NCI-H524 treated with DMSO at 0.1 percent for 48 hours (cell line): ENCODE results near the gene EFNB1.

Experiments
- DNase-seq: peaks from one replicate; lab custom pipeline; 2025; lab: John Stamatoyannopoulos, UW

EFNB1 gene

DNA sequence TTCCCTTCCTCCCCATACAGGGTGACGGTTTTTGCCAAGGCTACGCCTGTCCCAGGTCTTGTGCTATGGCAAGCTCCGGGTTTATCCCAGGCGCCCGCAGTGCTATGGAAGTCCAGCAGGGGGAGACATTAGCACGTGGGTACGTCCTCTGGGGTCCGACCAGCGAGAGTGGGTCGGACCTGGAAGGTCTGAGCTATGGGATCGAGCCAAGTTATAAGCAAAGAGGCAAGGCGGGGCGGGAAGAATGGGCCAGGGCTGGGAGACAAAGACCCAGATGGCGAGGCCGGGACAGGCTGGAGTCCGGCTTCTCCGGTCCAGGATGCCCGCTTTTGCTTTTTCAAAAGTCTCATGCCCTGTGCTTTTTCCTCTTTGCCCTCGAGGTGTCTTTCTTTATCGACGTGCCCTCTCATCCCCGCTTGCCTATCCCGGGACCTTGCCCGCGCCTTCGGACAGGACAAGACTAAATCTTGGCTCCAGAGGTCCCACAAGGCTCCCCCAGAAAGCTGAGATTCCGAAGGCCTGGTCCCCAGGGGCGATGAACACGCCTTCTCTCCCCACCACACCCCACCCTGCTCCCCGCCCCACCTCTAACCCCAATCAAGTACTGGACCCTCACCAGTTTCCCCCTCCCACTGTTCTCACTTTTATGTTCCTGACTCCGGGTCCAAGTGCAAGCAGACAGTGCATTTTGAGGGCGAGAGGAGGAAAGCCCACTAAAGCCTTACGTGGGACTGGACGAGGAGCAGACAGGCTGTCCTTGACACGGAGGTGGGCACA is 785 bp upstream of the EFNB1 start:
- DNase-seq = peak; percentile 54

DNA sequence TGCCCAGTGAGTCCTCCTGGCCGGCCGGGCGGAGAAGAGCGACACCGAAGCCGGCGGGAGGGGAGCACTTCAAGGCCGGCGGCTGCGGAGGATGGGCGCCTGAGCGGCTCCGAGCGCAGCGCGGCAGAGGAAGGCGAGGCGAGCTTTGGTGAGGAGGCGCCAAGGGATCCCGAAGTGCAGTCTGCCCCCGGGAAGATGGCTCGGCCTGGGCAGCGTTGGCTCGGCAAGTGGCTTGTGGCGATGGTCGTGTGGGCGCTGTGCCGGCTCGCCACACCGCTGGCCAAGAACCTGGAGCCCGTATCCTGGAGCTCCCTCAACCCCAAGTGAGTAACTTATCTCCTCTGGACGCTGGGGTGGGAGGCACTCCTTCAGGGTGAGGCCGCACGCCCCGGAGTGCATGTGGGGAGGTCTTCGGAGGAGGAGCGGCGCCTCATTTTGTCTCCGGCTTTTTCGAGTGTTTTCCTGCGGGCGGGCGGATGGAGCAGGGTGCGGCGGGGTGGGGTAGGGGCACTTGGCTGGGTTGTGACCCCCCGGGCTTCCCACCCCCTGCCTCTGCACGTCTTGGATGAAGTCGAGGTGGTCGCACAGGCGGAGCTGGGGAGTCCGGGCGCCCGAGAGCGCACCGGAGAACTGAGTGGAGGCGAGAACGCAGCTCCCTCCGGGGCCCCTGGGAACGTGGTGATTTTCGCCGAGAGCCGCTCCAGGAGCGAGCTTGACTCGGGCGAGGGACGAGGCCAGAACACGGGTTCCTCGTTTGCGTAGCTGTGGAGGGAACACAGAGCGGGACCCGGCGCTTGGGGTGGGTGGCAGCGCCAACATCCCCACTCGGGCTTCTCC is 979 bp downstream of the EFNB1 start:
- no peak for DNase-seq

DNA sequence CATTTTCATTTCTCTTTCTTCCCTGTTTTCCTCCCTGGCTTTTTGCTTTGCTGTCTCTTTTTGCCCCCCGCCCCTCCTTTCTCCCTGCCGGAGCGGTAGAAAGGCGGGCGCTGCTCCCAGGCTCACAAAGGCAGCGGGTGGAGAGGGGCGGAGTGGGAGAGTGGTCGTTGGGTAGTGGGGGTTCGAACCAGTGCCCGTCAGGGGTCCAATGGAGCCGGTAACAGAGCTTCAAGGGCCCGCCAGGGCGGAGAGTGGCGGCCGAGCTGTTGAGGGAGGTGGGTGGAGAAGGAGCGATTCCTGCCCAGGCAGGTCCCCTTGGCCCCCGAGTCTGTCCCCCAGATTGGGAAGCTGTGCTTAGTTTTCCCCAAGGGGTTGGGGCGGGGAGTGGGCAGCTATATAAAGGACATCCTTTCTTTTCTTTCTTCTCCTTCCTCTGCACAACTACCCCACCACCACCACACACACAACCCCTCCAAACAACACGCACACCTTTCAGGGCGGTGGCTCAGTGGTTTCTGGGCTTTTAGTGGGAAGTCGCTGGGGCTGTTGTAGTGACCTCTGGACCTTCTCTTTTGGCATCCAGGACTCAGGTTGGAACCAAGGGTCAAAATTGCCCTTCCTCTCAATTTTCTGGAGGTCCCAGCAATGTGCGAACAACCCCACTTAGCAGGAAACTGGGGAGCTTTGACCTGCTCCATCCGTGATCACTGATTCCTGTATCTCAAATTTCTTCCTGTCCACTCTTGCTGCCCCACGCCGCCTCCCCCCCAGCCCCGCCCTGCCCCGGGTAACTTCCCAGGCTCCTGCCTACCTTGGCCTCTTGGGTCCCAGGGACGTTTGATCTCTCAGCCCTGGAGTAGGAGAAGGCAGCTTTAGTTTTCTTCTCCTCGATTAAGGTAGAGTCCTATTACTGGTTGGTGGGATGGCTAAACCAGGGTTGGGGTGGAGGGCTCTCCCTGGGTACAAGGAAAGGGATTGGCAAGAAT is 1.9 kb downstream of the EFNB1 start:
- DNase-seq = no peak

DNA sequence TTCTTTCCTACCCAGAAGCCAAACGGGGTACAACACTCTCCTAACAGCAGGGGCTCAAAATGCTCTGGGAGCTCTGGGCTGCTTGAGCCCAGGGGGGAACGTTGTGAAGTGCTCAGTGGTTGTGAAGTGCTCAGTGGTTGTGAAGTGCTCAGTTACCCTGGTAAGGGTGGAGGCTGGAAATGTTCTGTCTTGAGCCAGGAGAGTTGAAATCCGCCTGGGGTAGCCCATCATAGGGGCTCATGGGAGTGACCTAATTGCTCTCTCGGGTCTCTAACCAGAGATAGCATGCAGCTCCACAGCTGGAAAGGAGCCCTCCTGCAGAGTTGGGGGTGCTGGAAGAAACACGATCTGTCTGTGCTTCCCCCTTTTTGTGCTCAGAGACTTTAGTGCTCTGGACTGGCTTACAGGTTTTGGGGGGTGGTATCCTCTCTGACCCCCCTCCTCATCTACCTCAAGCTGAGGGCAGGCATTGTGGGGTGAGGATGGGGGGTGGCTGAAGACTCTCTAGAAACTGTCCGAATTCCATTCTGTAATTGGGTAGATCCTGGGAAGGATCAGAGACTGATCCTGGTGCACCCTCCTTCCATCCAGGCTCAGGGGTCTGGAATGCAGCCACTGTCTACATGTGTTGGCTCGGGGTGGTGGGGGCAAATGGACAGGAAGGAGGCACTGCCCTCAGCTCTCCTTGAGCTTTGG is 2.7 kb downstream of the EFNB1 start:
- DNase-seq = no peak

DNA sequence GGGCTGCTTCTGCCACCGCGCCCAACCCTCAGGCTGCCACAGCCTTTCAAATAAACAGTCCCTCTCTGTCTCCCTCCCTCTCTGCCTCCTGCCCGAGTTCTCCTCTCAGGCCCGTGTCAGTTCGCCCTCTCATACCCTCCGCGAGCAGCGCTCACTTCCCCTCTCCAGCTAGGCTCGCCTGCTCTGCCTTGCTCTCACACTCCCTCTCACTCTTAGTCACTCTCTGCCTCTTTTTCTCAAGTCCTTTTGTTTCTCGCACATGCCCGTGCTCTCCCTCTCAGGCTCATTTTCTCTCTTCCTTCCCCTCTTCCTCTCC is 3.2 kb downstream of the EFNB1 start:
- no peak for DNase-seq

DNA sequence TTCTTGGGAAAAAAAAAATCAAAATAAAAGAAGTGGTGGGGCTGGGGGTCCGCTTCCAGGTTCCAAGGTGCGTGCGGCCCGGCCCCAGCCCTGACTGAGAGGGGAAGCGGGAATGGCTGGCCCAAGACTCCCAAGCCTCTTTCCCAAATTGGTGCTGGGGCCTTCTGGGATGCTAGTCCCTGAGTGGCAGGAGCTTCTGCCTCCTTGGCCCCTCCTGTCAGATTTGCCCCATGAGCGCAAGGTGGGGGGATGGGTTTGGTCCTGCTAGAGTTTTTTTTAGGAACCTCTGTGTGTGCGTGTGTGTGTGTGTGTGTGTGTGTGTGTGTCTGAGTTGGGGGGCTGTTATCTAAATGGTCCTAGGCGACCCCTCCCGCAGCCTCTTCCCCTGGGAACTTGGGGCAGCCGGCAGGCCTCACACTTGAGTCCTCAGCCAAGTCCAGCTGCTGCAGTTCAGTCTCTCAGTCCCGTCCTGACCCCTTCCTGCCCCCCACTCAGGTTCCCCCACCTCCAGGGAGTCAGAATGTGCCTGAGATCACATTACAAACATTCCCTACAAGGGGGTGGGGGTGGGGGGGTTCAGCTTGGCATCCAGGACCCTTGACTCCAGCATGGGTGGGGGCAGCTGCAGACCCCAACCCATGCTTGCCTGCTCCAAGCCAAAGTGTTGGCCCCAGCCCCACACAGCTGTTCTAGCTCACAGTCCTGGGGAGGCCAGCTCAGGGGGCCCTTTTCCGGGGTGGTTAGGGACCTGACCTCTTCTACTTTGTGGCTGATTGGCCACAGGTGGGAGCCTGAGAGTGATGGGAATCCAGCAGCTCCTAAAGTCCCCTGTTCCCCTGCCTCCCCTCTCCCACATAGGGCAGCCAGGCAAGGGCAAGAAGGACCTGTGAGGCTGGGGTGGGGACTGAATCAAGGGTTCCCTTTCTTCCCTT is 4.0 kb downstream of the EFNB1 start:
- no peak for DNase-seq

DNA sequence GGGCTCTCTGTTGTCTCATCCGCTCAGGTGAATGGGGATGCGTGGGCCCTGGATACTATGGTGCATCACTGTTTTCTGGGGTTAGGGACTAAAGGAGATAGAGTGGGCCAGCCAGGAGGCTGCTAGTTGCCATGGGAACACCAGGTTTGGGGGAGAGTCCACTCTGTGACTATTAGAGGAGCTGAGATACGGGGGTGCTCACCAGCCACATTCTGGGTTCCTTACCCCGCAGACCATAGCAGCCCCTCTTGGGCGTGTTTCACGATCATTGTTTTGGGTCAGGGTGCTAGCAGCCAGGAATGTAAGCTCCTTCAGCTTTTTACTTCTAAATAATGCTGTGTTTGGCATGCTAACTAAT is 4.6 kb downstream of the EFNB1 start:
- DNase-seq = no peak

DNA sequence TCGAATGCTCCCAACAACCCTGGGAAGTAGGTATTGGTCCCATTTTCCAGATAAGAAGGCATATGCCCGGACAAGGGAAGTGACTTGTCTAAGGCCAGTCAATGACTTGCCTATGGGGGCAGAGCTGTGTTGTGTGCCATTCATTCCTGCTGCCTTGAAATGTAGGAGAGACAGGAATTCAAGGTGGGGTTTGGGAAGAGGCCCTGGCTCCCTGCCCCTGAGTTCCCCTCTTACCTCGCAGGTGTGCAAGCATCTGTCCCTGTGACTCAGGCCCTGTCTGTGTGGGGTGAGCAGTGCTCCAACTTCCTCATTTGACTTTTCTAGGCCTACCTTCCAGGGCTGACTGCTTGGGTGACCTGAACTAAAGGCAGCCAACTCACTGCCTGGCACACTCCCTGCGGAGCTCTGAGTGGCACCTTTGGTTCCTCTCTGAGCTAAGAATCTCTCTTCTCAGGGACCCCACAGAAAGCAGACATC is 5.1 kb downstream of the EFNB1 start:
- no peak for DNase-seq

DNA sequence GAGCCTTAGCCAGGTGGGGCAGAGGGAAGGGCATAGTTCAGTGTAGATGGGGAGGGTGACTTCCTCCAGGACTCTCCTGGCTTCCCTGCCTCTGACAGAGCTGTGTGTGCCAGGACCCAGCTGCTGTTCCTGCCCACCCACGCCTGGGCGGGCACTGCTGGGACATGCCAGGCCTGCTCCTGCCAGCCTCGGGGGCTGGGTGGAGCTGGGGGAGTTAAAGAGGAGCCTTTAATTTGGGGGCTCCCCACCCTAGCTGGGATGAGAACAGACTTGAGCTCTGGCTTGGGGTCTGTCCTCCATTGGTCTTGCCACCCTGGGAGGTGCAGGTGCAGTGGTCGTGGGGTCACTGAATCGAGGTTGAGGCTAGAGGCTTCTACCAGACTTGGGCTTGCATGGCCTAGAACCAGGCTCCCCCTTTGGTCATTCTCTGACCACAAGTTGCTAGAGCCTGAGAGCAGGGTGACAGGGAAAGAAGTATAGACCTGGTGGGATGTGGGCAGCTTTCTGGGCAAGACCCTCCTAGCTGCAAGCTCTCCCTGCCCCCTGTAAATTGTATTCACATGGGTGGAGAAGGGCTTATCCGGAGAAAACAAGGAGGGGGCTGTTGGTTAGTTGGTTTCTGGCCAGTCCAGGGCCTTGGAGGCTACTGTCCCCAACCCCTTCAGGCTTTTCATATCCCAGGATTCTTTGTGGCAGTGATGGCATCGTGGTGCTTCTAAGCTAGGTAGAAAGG is 5.7 kb downstream of the EFNB1 start:
- DNase-seq = no peak

DNA sequence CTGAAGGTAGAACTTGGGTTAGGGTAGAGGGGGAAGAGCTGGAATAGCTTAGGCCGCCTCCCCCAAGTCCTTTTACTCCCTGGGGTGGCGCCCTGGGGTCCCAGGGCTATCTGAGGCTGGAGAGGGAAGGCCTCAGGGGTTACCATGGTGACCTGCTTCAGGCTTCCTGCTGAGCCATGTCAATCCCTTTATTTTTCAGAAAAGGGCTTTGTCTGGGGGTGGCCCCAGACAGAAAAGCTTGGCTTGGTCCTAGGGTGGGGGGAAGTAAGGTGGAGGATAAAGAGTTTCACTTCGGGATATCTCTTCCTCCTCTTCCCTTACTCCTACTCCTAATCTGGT is 6.3 kb downstream of the EFNB1 start:
- no peak for DNase-seq

DNA sequence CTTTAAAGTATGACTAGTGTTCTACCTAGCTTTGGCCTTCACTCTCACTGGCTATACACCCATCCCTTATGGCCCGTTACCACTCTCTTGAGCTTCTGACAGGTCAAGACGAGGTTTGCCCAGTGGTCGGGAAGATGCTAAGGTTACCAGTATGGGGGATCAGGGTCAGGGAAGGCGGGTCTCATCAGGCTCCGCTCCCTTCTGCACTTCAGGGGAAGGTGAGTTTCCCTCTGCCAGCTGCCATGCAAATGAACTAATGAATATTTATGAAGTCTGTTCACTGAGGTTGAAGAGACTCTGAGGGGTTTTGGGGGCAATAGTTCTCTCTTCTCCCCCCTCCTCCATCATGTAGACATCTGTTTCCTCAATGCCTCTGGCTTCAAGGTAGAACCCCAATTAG is 6.6 kb downstream of the EFNB1 start:
- DNase-seq = no peak

DNA sequence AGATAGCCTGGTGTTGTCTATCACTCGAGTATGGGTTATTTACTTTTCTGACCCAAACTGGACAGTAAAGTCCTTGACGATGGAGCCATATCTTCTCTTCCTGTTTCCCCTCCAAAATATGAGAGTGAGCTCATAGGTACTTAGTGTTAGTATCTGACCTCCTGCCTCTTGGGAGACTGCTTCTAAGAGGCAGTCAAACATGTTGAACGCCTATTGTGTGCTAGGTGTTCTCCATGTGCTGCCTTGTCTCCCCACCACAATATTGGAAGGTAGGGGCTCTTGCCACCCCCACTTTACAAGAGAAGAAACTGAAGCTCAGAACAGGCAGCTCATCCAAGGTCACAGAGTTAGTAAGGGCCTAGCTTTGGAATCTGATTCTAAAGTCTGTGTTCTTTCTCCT is 8.3 kb downstream of the EFNB1 start:
- no peak for DNase-seq

DNA sequence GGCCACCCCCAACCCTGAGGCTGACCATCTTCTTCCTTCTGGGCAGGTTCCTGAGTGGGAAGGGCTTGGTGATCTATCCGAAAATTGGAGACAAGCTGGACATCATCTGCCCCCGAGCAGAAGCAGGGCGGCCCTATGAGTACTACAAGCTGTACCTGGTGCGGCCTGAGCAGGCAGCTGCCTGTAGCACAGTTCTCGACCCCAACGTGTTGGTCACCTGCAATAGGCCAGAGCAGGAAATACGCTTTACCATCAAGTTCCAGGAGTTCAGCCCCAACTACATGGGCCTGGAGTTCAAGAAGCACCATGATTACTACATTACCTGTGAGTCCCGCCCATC is 9.7 kb downstream of the EFNB1 start:
- DNase-seq = no peak

DNA sequence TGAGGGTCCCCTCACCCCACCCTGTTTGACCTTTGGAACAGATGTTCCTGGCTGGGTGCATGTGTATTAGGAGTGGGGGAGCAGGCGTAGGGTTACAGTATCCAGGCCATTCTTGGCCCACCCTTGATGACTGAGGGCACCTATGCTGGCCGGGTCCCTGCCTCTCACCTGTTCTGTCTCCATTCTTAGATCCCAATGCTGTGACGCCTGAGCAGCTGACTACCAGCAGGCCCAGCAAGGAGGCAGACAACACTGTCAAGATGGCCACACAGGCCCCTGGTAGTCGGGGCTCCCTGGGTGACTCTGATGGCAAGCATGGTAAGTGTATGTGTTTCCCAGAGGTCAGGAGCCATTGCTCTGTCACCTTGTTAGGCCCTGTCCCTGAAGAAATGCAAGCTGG is 10.9 kb downstream of the EFNB1 start:
- no peak for DNase-seq

DNA sequence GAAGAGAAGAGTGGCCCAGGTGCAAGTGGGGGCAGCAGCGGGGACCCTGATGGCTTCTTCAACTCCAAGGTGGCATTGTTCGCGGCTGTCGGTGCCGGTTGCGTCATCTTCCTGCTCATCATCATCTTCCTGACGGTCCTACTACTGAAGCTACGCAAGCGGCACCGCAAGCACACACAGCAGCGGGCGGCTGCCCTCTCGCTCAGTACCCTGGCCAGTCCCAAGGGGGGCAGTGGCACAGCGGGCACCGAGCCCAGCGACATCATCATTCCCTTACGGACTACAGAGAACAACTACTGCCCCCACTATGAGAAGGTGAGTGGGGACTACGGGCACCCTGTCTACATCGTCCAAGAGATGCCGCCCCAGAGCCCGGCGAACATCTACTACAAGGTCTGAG is 11.4 kb downstream of the EFNB1 start:
- no peak for DNase-seq

DNA sequence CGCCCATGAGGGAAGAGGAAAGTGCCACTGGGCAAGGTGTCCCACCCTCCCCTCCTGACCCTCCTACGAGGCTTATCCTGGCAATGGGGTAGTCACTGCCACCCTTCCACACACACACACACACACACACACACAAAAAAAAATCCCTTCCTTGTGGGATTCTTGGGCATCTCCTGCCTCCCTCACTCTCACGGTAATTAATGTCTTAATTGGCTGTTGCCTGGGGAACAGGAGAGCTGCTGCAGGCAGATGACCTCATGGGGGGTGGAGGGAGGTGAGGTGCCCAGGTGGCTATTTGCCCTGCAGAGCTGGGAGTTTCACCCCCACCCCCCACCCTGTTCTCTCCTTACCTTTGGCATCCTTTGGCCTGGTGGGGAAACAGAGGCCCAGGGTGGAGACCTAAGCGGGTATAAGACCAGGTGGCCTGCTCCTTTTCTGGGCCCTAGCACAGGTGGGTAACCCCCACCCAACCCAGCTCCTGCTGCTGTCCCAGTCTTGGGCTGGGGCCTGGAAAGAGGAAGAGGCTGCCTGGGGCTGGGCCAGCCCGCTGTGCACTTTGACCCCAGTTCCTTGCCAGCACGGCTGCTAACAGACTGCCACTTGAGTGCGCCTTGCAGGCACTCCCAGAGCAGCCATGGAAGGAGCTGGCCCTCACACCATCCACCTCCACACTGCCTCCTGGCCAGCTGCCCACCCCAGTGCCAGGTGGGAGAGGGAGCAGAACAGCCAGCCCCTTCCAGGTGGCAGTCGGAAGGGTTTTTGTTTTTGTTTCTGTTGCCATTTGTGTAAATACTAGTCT is 12.6 kb downstream of the EFNB1 start:
- no peak for DNase-seq

DNA sequence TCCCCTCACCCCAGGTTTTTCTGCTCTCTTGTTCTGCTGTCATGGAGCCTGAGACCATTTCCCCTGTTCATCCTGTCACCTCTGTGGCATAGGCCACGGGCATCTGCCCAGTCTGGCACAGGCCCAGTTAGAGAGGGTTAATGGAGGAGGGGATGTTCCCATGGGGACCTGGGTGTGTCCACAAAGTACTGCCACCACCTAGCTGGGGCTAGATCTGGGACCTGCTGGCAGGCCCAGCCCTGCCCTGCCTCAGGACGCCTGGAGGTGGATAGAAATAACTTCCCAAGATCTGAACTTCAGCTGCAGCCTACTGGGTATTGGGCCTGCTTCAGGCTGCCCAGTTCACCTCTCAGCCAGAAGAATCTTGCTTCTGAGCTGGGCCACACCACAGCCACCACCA is 13.5 kb downstream of the EFNB1 start:
- DNase-seq = no peak

DNA sequence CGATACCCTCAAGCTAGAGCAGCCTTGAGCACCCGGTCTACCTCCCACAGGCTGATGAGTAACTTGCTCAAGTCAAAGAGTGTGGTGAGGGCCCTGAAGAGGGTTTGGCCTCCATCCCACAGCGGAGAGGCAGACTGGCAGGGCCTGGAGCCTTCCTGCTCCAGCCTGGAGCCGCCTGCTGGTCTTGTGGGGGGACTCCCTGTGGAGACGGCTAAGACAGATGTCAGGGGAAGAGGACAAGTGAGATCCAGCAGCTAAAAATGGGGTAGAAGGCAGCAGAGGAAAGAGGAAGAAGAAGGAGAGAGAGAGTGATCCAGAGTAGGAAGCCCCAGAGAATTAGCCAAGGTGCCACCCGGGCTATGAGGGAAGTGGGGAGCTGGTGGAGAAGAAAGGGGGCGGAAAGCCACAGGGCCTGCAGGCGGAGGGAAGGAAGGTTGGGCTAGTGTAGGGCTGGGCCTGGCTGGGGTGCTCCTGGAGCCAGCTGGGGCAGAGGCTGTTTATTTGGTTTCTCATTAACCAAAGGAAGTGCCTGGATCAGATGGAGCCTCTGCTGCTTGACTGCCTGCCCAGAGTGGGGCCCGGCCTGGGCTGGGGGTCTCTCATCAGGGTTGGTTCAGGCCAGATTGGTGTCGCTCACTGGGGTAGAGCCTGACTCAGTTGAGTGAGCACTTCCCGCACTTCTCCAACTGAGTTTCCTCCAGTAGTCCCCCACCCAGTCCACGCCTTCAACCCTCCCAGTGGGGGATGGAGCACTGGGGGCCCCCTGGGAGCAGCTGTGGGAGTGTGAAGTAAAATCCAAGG is 14.2 kb downstream of the EFNB1 start:
- DNase-seq = no peak

DNA sequence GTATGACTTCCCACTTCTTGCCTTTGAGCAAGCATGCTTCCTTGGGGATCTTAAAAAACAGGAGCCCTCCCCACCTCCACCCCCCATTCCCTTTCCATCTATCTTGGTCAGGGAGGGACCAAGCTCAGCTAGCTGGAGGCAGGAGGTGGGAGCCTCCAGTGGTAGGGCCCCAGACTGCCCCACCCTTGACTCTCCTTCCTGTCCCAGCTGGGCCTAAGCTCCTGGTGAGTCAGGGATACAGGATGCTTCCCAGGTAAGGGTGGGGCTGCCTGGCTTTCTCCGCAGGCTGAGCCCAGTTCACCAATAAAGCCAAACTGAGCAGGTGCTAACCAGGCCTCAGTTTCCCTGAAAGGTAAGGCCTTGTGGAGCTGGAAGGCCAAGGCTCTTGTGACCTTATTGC is 15.2 kb downstream of the EFNB1 start:
- no peak for DNase-seq
